ENCODE measurements around the gene ASB6.
"Not testable (repeated sequence)": the region's sequence is repeated elsewhere in the genome, so short reads cannot be mapped to it uniquely, and the experiment has no call there.

The ASB6 gene

GRCh38 chr9:129640871-129641749 lies 841 bp downstream of the ASB6 start:
- no peak for DNase-seq

DNA sequence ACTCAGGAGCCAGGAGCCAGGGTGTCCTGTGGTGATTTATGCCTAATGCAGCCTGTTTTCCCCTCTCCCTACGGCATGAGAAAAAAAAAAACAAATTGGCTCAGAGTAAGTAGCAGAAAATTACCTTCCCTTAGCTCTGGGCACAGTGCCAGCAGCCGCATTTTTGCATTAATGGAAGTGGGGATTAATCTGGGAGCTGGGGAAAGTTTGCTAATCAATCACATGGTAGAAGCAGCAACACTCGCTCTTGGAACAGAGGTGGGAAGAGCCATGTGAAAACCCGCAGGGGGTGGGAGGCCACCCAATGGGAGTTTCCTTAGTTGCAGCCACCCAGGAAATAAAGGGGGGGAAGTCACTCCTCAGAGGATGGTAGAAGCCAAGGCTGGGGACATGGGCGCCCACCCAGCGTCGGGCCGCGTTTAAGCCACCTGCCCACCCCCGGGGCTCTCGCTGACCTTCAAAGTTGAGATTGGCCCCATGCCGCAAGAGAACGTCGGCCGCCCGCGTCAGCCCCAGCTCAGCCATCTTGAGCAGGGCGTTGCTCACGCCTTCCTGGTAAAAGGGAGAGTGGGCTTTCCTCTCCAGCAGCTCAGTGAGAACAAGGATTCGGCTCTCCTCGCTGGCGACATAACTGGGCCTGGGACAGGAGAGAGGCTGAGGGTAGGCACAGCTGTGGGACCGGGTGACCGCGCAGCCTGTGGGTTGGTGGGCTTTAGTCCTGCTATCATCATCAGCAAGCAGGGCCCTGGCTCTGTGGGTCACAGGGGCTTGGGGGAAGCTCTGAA lies 1.7 kb downstream of the ASB6 start:
- DNase-seq: peak in 2 of 3 experiments; percentile 87 to 97

GRCh38 chr9:129639756-129640085 lies 2.2 kb downstream of the ASB6 start:
- DNase-seq: no peak

- DNase-seq: no peak
These were observed 2.8 kb downstream of the ASB6 start for GRCh38 chr9:129639034-129639630.

DNA sequence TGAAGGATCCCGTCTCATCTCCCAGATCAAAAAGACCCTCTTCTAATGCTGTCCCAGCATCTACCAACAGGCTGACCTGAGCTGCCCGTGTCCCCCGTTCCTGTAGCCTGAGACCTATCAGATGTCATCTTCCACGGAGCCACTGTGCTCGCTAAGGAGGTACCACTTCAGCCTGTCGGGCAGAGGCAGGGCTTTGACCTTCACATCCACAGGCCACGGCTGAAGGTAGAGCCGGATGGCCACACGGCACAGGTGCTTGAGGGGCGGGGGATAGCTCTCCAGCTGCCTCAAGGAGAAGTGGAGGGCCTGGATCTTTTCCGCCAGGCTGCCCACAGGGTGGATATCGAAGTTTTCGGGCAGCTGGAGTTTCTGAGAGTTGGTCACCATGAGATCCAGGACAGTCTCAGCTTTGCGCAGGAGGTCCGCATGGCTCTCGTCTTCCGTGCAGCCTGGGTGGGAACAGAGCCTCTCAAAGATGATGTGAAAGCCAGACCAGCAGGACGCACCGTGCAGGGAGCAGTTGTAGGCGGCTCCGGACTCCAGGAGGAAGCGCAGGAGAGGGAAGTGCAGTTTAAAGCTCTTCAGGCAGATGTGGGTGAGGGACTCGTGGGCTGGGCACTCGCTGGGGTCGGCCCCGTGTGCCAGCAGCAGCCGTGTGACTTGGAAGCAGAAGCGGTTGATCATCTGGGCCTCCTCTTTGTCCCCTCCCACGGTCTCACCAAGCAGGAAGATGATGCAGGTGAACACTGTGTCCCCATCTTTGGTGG lies 4.1 kb downstream of the ASB6 start:
- DNase-seq: no peak

GRCh38 chr9:129637102-129637501 lies 4.8 kb downstream of the ASB6 start:
- DNase-seq: no peak

- not testable (repeated sequence) for DNase-seq
These were observed 5.6 kb downstream of the ASB6 start for GRCh38 chr9:129636343-129636742.

DNA sequence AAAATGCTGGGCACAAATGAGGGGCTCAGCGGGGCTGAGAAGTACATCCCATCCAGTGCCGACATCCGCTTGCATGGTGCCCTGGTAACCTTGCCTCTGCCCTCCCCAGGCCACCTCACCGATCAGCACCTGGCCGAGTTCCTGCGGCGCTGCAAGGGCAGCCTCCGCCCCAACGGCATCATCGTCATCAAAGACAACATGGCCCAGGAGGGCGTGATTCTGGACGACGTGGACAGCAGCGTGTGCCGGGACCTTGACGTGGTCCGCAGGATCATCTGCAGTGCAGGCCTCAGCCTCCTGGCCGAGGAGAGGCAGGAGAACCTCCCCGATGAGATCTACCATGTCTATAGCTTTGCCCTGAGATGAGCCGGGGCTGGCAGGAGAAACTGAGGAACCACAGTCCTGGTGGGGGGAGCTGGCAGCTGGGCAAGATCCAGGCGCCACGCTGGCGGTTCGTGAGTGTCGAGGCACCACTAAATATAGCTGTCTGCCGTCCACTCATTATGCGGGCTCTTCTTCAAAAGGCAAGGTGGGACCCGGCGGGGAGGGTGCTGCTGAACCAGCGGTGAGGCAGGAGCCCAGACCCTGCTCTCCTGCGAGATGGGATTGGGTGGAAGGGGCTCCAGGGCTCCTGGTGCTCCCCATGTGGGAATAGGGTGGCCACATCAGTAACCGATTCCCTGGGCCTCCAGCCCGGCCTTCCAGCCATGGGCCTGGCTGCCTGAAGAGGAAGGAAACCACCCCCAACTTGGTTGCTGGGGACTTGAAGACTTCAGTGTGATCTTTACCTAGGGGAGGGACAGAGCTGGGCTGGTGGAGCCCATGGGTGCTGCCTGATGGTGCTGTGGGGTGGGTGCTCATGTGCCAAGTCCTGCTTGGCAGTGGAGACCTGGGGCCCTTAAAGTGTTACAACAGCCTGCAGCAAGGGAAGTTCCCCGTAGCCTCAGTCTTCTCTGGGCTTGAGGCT lies 6.6 kb downstream of the ASB6 start:
- DNase-seq: no peak

DNA sequence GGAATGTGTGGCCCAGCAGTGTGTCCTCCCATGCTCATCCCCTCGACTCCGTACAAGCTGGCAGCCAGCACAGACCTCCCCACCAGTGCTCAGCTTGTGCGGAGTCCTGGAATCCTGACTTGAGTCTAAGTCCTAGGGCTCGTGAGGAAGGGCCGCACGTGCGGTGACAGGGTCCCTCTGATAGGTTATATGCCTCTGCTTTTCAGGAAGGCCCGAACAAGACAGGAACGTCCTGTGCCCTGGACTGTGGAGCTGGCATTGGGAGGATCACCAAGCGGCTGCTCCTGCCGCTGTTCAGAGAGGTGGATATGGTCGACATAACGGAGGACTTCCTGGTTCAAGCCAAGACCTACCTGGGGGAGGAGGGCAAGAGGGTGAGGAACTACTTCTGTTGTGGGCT lies 8.1 kb downstream of the ASB6 start:
- no peak for DNase-seq

DNA sequence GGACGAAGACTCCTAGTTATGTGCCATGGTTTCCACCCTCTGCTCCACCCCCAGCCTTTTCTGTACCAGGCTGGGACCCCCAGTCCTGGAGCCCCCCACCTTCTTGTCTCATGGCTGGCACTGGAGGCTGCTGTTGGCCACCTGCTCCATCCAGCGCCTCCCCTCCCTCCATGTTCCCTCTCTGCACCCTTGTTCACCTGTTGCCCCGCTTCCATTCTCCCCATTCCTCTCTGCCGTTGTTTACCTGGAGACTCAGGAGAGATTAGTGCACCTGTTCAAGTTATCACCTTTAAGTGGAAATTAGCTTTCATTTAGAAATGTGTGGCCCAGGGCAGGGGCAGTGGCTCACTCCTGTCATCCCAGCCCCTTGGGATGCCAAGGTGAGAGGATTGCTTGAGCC lies 8.7 kb downstream of the ASB6 start:
- no peak for DNase-seq

- no peak for DNase-seq
These were observed 9.5 kb downstream of the ASB6 start for GRCh38 chr9:129632460-129632859.

DNA sequence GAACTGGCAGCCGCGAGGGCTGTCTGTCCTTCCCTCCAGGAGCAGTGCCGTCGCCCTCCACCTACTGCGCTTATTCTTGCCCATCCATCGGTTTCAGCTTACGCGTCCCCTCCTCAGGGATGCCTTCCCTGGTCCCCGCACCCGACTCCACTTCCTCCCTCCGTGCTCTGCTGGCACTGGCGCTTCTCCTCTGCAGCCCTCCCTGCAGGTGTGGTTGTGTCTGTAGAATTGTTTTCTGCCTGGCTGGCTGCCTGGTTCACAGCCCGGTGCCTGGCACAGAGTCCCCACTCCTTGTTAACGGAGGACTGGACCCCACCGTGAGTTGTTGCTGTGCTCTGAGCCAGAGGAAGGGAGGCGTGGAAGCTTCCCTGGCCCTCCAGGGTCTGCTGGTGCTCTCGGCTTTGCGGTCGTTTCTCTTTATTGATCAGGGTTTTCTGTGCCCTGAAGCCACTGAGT lies 10.2 kb downstream of the ASB6 start:
- no peak for DNase-seq

GRCh38 chr9:129630967-129631673 lies 10.8 kb downstream of the ASB6 start:
- no peak for DNase-seq

DNA sequence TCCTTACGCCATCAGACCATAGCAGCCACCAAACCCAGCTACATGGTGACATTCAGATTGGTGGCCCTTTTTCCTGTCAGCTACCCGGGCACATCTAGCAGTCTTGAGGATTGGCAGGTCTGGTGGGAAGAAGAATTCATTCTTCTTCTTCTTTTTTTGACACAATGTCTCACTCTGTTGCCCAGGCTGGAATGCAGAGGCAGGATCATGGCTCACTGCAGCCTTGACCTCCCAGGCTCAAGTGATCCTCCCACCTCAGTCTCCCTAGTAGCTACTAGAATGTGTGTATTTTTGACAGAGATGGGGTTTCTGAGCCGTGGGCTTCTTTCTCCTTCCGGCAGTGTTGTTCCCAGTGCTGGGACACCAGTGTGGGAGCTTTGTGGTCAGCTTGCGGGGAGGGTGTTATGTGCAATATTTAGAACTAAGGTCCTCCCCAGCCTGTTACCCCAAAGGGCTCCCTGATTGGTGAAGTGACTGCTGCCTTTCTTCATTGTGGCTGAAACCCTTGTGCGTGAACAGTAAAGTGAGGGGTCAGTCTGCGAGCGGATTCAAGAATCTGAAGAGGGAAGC lies 12.6 kb downstream of the ASB6 start:
- no peak for DNase-seq

DNA sequence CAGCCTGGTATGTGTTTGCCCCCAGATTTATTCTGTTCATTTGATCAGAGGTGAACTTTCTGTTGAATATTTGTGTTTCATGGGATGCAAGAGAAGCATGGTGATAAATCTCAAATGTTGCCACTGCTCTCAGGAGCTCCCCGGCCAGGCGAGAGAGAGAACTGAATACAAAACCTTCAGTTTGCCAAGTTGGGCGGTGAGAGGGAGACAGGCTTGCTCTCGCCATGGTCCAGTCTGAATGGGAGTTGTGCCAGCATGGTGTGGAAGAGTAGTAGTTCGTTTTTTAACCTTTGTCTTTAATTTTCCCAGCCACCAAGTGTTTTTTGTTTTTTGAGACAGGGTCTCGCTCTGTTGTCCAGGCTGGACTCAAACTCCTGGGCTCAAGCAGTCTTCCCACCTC lies 13.2 kb downstream of the ASB6 start:
- no peak for DNase-seq

- DNase-seq: no peak
These were observed 14.2 kb downstream of the ASB6 start for GRCh38 chr9:129627556-129628440.

GRCh38 chr9:129626625-129627284 lies 15.2 kb downstream of the ASB6 start:
- no peak for DNase-seq

- peak; percentile 64 to 91 (median 86) for DNase-seq
These were observed 15.8 kb downstream of the ASB6 start, which contains the start of gene NTMT1 for GRCh38 chr9:129626079-129626624. Gene NTMT1 (plus strand): TSS chr9:129626163. CDS start chr9:129632704, 6,541 bp downstream.

- peak in 1 of 3 experiments; percentile 48 for DNase-seq
These were observed 17.0 kb downstream of the ASB6 start for GRCh38 chr9:129624947-129625346.

Data from NCI-H1417 (cell line).